ENCODE data around the gene TCOF1.

- TF ChIP-seq POLR2A (IDR thresholded peaks at IDR 0.05): no peak
- TF ChIP-seq CTCF (IDR thresholded peaks at IDR 0.05): no peak
Observed at GRCh38 chr5:150428978-150429377, 71.5 kb downstream of the TCOF1 start.
